HG03064 (cell line): ENCODE results near the gene RAB9A.

Experiments used
- ATAC-seq: cut with Tn5 transposase; IDR thresholded peaks from one replicate; pipeline ENCODE4 v1.9.1; 2021; ENCODE audit warnings: low read depth; ENCODE audit not compliant: unreplicated experiment

The RAB9A gene

DNA sequence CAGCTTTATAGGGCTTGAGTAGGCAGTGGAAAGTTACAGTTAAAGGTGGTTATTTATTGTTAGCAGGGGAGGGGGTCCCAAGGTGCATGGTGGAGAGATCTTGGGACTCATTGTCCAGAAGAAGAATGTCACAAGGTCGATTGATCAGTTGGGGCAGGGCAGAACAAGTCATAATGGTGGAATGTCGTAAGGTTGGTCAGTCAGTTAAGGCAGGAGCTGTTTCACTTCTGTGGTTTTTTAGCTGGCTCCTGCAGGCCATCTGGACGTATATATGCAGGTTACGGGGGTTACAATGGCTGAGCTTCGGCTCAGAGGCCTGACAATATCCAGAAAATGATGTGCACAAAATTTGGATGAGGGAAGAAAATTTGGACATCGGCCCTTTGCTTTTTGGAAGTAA is 52.8 kb downstream of the RAB9A start:
- ATAC-seq: no peak

GRCh38 chrX:13742397-13743176 is 53.7 kb downstream of the RAB9A start:
- ATAC-seq: peak; percentile 93

DNA sequence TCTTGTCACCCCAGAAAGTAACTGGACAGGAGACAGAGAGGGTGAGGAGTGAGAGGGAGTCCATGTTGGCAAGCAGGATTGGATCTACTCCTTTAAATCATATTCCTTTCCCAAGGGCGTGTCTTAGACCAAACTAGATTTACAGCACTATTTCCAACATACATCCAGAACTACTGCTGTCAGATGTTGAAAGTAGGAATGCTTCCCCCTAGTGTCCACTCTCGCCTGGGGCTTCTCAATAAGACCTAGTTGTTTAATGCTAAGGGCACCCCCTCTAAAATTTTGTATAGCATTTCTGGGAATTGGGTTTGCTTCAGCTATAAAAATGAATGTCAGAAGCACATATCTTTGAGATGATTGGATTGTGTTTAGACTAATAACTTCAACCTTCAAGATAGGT is 58.9 kb downstream of the RAB9A start:
- no peak for ATAC-seq

GRCh38 chrX:13748486-13748885 is 59.6 kb downstream of the RAB9A start:
- ATAC-seq: no peak

DNA sequence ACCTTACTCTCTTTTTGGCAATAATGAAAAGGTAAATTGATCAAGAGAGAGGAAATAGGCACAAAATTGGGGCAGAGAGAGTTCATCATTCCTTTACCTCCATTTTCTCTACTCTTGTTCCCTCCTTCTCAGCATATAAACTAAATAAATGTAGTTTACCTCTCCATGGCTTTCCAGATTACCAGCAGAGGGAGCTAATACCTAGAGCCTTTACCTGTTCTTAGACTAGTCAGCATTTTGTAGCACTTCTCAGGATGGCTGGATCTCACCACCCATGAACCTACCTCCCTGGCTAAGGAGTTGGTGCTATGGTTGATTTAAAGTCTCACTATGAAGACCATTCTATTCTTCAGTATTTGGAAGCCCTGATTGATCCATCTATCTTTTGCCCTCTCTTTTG is 61.3 kb downstream of the RAB9A start:
- ATAC-seq: no peak

- ATAC-seq: peak; percentile 46
Measured at GRCh38 chrX:13750812-13751211, 61.9 kb downstream of the RAB9A start.

DNA sequence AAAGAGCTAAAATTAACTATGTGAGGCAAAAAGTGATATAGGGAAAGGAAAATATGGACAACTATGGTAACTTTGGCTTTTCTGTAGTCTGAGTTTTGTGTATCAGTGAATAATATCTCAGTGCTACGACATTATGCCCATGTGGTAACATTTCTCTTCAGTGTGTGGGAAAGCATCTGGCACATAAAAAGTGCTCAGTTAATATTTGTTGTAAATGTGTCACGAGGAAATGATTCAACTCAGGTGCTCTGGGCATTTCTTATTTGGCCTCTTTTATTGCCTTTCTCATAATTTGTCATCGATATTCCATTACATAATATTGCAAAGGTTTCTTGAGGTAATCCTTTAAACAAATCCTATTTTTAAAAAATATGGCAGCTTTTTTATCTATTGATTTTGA is 63.2 kb downstream of the RAB9A start:
- ATAC-seq: no peak

DNA sequence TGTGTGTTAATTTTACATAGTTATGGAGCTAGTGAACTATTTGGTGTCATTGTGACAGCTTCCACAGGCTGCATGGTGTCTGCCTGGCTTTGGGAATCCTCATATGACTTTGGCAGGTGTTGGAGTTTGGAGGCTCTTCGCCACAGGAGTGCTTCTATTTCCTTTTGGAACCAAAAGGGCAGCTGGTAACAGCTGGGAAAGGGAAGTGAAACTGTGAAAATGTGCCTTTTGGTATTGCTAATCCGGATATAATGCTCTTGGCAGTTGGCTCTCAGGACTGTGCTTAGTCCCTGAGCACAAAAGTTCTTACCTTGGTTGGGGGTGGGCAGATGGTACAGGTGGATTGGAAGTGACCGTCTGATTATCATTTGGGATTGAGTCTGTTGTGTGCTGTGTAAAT is 63.7 kb downstream of the RAB9A start:
- peak; percentile 66 for ATAC-seq

- no peak for ATAC-seq
Measured at GRCh38 chrX:13754765-13755164, 65.8 kb downstream of the RAB9A start.

GRCh38 chrX:13755254-13755653 is 66.3 kb downstream of the RAB9A start:
- ATAC-seq: no peak

GRCh38 chrX:13756381-13756780 is 67.5 kb downstream of the RAB9A start:
- ATAC-seq: no peak

DNA sequence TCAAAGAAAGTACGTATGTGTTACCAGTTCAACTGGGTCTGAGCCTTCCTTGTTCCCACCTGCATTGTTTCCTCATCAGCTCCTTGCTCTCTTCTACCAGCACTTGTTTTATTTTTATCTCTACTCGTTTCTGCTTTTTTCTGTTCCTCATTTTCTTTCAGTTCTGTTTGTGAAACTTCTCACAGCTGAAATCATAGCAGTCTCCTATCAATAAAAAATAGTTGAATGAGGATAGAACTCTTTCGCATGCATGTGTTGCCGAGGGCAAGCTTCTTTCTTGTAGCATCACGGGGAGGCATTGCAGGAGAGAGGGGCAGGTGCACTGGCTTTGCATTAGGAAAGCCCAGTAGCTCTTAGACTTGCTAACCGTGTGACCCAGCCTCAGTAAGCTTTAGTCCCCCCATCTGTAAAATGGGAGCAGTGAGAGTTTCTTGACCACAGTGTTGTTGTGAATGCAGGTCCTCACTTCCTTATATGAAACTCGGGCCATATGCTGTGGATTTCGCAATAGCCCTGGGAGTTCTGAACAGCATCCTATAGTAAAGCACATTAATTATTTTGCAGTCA is 70.3 kb downstream of the RAB9A start:
- ATAC-seq: peak; percentile 56
